GM12878 (cell line): ENCODE measurements around the gene FBRSL1. TPM values are rescaled to one million over a fixed set of nuclear protein-coding genes. Genes with fewer than 3 reads are reported as not detected.

Experiments
- ATAC-seq: fragments of 200-7000 bp; cut with Tn5 transposase; 3 replicates; pipeline ENCODE4 v1.9.1; 2020; ENCODE audit warnings: mild to moderate bottlenecking, moderate library complexity
- BruUV-seq: library from RNA; stranded (reverse); fragments of 400-500 nt; replicated peaks from 2 replicates; lab custom pipeline; 2021; lab: Mats Ljungman, UMichigan
- CTCF ChIA-PET: fragments of 300-600 bp; sonication (Branson Sonifier 250); formaldehyde crosslinking; extraction: SDS; loops from one replicate; lab custom pipeline; 2021; ENCODE audit warnings: inconsistent platforms; lab: Yijun Ruan, JAX
- POLR2A ChIA-PET: fragments of 350-600 bp; formaldehyde crosslinking; extraction: SDS; loops from one replicate; lab custom pipeline; 2021; ENCODE audit warnings: inconsistent platforms; lab: Charles Lee
- RAD21 ChIA-PET: fragments of 300-600 bp; sonication (Branson Sonifier 250); formaldehyde crosslinking; loops from one replicate; lab custom pipeline; 2023; ENCODE audit warnings: antibody characterized with exemption; ENCODE audit not compliant: unreplicated experiment; lab: Charles Lee
- SMC1A ChIA-PET: fragments of 300-600 bp; sonication (Branson Sonifier 250); formaldehyde crosslinking; loops from one replicate; lab custom pipeline; 2023; ENCODE audit not compliant: unreplicated experiment, uncharacterized antibody; lab: Charles Lee
- DNase-seq: peaks from one replicate; pipeline ENCODE4 v3.0.0-alpha.2; 2011; ENCODE audit warnings: low read depth, low spot score
- FAIRE-seq: peaks from 3 replicates; lab custom pipeline; 2011; peaks lifted over from hg19 to GRCh38; lab: Jason Lieb, UNC
- H2AFZ ChIP-seq: 2 replicates; pipeline ENCODE4 v1.6.0; 2011; ENCODE audit warnings: low read depth, low read length, control low read depth; ENCODE audit not compliant: control insufficient read depth
- H3K27ac ChIP-seq: 2 replicates; pipeline ENCODE4 v1.5.1; 2011; ENCODE audit warnings: control low read depth; ENCODE audit not compliant: control insufficient read depth, insufficient read depth
- H3K27me3 ChIP-seq, 2 experiments: replicated peaks in 1 of 2; 2 replicates each; pipeline versions ENCODE4 v1.6.0 to v1.6.1; 2011; ENCODE audit warnings: low read length in 1 of 2; ENCODE audit not compliant: control insufficient read depth in 2 of 2, insufficient read depth in 2 of 2
- H3K36me3 ChIP-seq, 2 experiments: 2 replicates each; pipeline ENCODE4 v1.5.1; 2011; ENCODE audit warnings: low read length in 1 of 2; ENCODE audit not compliant: control insufficient read depth in 2 of 2, insufficient read depth in 2 of 2
- H3K4me1 ChIP-seq: 2 replicates; pipeline ENCODE4 v1.6.1; 2011; ENCODE audit warnings: mild to moderate bottlenecking, low read length, moderate library complexity, mixed read lengths; ENCODE audit not compliant: control insufficient read depth, insufficient read depth
- H3K4me2 ChIP-seq: 2 replicates; pipeline ENCODE4 v1.6.0; 2011; ENCODE audit warnings: control low read depth; ENCODE audit not compliant: control insufficient read depth, insufficient read depth
- H3K4me3 ChIP-seq: fragments of 200-600 bp; sonication (generic); 2 replicates; pipeline ENCODE4 v1.5.1; 2016
- H3K79me2 ChIP-seq: 2 replicates; pipeline ENCODE4 v1.6.0; 2011; ENCODE audit warnings: low read length; ENCODE audit not compliant: control insufficient read depth, insufficient read depth
- H3K9ac ChIP-seq: 2 replicates; pipeline ENCODE4 v1.8.0; 2011; ENCODE audit warnings: low read length, control low read depth, mixed read lengths; ENCODE audit not compliant: control insufficient read depth, insufficient read depth
- H3K9me3 ChIP-seq: replicated peaks from 3 replicates; pipeline ENCODE4 v1.5.1; 2011; ENCODE audit warnings: mild to moderate bottlenecking, low read length; ENCODE audit not compliant: control insufficient read depth, insufficient read depth
- H4K20me1 ChIP-seq: 2 replicates; pipeline ENCODE4 v1.6.0; 2011; ENCODE audit not compliant: control insufficient read depth, insufficient read depth
- CREM ChIP-seq: IDR thresholded peaks from 2 replicates; pipeline ENCODE4 v1.6.1; 2014; ENCODE audit warnings: antibody characterized with exemption, low read depth
- CUX1 ChIP-seq: IDR thresholded peaks from 2 replicates; pipeline ENCODE4 v1.6.1; 2012; ENCODE audit warnings: improper control_type of control experiment, low read depth, low read length; ENCODE audit not compliant: insufficient replicate concordance
- EED ChIP-seq: sonication (generic); IDR thresholded peaks from 2 replicates; pipeline ENCODE4 v1.6.1; 2016; ENCODE audit warnings: antibody characterized with exemption, low read depth
- NBN ChIP-seq: fragments of 450-650 bp; IDR thresholded peaks from 2 replicates; pipeline ENCODE4 v1.6.1; 2016
- NFYB ChIP-seq: IDR thresholded peaks from 2 replicates; pipeline ENCODE4 v1.6.1; 2011; ENCODE audit warnings: low read depth, mild to moderate bottlenecking, low read length, improper control_type of control experiment, moderate library complexity; ENCODE audit not compliant: insufficient read depth
- NR2C2 ChIP-seq: IDR thresholded peaks from 2 replicates; pipeline ENCODE4 v1.6.1; 2011; ENCODE audit warnings: borderline replicate concordance, low read depth; ENCODE audit not compliant: control insufficient read depth, insufficient read length
- REST ChIP-seq: IDR thresholded peaks from 2 replicates; pipeline ENCODE4 v1.6.1; 2012; ENCODE audit warnings: mild to moderate bottlenecking, low read depth, low read length
- SUPT20H ChIP-seq: IDR thresholded peaks from 2 replicates; pipeline ENCODE4 v1.6.1; 2011; ENCODE audit warnings: low read depth, mild to moderate bottlenecking, low read length, moderate library complexity, borderline replicate concordance; ENCODE audit not compliant: control insufficient read depth
- TCF3 ChIP-seq: IDR thresholded peaks from 2 replicates; pipeline ENCODE4 v1.6.1; 2012; ENCODE audit warnings: low read depth, mild to moderate bottlenecking, low read length, borderline replicate concordance; ENCODE audit not compliant: insufficient read depth
- ZBTB4 ChIP-seq: fragments of 450-650 bp; formaldehyde crosslinking; IDR thresholded peaks from 2 replicates; pipeline ENCODE4 v1.4.0; 2022; ENCODE audit warnings: mild to moderate bottlenecking, moderate library complexity
- ZZZ3 ChIP-seq: IDR thresholded peaks from 2 replicates; pipeline ENCODE4 v1.6.1; 2011; ENCODE audit warnings: low read depth; ENCODE audit not compliant: control insufficient read depth, insufficient read length
- WGBS: methylation state at CpG from one replicate; pipeline ENCODE4 v1.1.6; 2016; ENCODE audit warnings: low lambda C conversion rate; ENCODE audit not compliant: insufficient replicate concordance, insufficient coverage; ENCODE audit errors: missing lambda C conversion rate; 5-methylcytosine and 5-hydroxymethylcytosine counted together
- in situ Hi-C: fragments of 300-500 bp; cut with MboI; formaldehyde crosslinking; loops from 9 replicates; pipeline ENCODE4 v1.14.3; 2018; ENCODE audit warnings: mixed read lengths
- intact Hi-C: fragments of 100-400 bp; cut with micrococcal nuclease; formaldehyde crosslinking; loops from one replicate; pipeline ENCODE4 v1.14.2; 2022; ENCODE audit not compliant: unreplicated experiment
- polyA plus RNA-seq, 11 experiments: library from polyadenylated mRNA; depleted of rRNA in 4 of 11; unstranded in 6 of 11; stranded (reverse) in 5 of 11; fragments of >200 nt; fragmentation: Nextera tagmentation in 4 of 11; fragmentation: Illumina TruSeq in 1 of 11; extraction: Ambion mirVana in 4 of 11; extraction: Trizol in 1 of 11; gene quantifications; 1 replicate in 1 of 11; 2 replicates in 10 of 11; pipeline versions ENCODE4 v1.2.1 to v1.2.3, GENCODE V29; 2011 to 2016; ENCODE audit warnings: inconsistent platforms in 2 of 11, missing spikeins in 2 of 11, low read depth in 1 of 11
- total RNA-seq, 4 experiments: library from RNA; depleted of rRNA in 3 of 4; stranded (reverse); fragments of >200 nt in 3 of 4; fragmentation: Illumina TruSeq in 1 of 4; extraction: Trizol in 1 of 4; gene quantifications; 2 replicates each; pipeline versions ENCODE4 v1.2.1 to v1.2.3, GENCODE V29; 2013 to 2021

Gene FBRSL1
- total and polyA plus RNA-seq, 10 of the 15 experiments (the other 5 are each of a cell fraction or from before 2014, with no cell fraction given): 0.19 to 55.1 (median 4.1) TPM

- TF ChIP-seq EED (no peak), ZZZ3 (no peak)
Observed at GRCh38 chr12:132496358-132496669, 6.4 kb downstream of the FBRSL1 start (continued).

- H3K4me3 ChIP-seq: no peak overlapping the region
- ChIA-PET CTCF (no interaction called here), POLR2A (interaction anchor here (0.6 kb wide), 1 partner anchor 33 kb away, joined by 3 read pairs; no protein-coding TSS in a partner anchor), RAD21 (no interaction called here), SMC1A (no interaction called here)
- no peak for ATAC-seq
- 95% methylated on average over 25 of the region's 27 CpGs for WGBS
- H2AFZ ChIP-seq: no peak overlapping the region
- H3K4me2 ChIP-seq: no peak overlapping the region
- in situ Hi-C loops (no loop called here), intact Hi-C loops (no loop called here)
- peaks cover 56% of the 10 kb centered on the region for H3K79me2 ChIP-seq
- BruUV-seq: no TSS peak
- FAIRE-seq: no peak
- no peak overlapping the region for H3K27ac ChIP-seq
- no peak for DNase-seq
- H3K4me1 ChIP-seq: peaks cover 21% of the 10 kb centered on the region
- no peaks in the 10 kb centered on the region; a peak in 1 of 4 replicates for H3K36me3 ChIP-seq
- no peaks in the 10 kb centered on the region for H3K27me3 ChIP-seq
- no peak overlapping the region for H3K9ac ChIP-seq
- H4K20me1 ChIP-seq: no peaks in the 10 kb centered on the region; the same call in 1 of the 2 replicates
- no peaks in the 10 kb centered on the region for H3K9me3 ChIP-seq
- TF ChIP-seq NBN (no peak), CUX1 (no peak), SUPT20H (no peak), NR2C2 (no peak), TCF3 (no peak), CREM (no peak), NFYB (no peak), REST (no peak), ZBTB4 (no peak)
Observed at GRCh38 chr12:132496710-132497109, 6.8 kb downstream of the FBRSL1 start.
